T follicular helper cell (primary cell): ENCODE results near the gene USP24.
"Not testable (repeated sequence)": the region's sequence is repeated elsewhere in the genome, so short reads cannot be mapped to it uniquely, and the experiment has no call there.

Experiments
- DNase-seq: peaks from one replicate; pipeline ENCODE4 v3.0.0-alpha.2; 2020; ENCODE audit warnings: low read depth

The USP24 gene

GRCh38 chr1:55039342-55040082 is 175.7 kb downstream of the USP24 start, which contains the start of gene PCSK9:
TSS of gene PCSK9 (plus strand) at chr1:55039548. CDS start at chr1:55039838, 290 bp downstream.
- no peak for DNase-seq

- no peak for DNase-seq
Measured at GRCh38 chr1:55038974-55039341, 176.2 kb downstream of the USP24 start.

GRCh38 chr1:55038552-55038838 is 176.7 kb downstream of the USP24 start:
- DNase-seq, result no peak

DNA sequence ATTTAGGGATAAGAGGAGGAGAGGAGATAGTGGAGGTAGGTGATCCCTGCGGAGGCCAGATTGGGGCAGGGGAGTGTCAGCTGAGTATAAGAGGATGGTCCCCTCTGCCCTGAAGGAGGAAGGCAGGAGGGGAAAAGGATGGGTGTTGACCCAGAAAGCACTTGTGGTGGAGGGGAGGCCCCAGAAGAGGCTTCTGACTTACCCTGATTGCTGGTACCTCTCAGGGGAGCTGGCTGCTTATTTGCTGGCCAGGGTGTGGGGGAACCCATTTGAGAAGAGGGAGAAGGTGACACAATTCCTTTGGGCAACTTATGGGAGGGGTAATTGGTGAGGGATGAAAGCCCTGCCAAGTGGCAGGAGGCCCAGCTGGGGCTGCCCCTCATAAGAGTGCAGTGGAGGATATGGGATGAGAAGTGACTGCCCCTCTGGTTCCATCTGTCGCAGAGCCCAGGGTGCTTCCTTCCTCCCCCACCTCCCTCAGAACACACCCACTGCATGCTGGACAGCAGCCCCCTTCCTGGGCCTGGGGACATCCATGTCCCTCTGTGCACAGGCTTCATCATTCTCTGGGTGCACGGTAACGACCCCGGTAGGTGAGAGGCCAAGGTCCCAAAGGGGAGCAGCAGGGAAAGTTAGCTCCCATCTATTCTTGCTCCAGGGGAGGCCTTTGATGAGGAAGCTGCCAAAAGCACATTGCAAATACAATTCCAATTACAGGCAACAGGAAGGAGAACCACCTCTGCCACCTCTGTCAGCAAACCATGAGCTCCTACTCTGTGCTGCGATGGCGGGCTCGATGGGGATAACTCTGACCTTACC is 177.2 kb downstream of the USP24 start:
- no peak for DNase-seq

DNA sequence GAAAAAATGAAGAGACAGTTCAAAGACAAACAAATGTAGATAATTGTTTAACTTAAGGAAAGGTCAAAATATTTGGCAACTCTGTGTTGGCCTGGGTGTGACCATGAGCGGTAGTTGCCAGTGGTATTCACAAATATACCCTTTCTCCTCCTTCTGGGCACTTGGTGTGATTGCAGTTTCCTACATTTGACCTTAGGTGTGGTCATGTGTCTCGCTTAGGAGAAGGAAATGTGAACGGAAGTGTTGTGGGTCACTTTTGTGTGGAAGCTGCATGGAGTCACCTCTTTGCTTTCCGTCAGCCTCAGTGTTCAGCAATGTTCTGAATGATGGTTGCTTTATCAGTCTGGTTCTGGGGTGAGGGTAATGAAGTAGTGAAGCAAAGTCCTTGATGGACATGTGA is 179.3 kb downstream of the USP24 start:
- no peak for DNase-seq

DNA sequence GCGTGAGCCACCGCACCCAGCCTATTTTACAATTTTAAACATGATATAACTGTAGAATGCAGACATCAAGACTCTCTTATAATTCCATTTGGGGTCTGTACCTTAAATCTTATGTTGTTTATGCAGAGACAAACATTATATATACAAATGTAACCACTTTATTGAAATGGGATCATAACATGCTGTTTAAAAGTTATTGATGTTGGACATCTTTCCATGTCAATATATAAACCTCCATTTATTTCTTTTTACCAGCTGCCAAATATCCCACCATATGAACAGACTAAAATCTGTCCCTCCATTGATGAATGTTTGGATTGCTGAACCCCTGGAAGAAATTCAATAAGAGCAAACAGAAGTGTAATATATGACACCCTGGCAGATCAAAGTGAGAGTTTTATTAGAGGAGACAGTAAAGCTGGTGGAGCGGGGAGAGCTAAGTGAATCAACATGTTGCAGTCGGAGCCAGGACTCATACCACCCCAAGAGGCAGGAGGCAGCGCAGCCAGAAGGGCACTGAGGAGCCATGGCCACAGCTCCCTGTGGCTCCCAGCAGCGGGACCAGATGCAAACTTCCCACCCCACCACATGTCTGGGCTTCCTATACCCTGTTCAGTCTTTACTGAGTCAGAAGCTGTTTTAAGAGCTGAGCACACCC is 180.6 kb downstream of the USP24 start:
- no peak for DNase-seq

DNA sequence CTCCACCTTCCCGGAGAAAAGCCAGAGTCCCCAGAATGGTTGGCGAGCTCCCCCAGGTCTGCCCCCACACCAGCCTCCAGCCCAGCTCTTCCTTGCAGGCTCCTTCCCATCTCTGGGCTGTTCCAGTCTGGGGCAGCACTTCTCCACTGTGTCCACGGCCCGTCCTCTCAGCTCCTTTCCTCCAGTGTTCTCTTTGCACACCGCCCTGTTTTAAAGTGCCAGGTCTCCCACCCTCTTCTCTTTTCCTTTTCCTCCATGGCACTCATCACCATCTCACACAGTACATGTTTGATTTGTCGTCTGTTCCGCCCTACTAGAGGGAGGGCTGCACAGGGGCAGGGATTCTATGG is 181.9 kb downstream of the USP24 start:
- DNase-seq, result no peak

DNA sequence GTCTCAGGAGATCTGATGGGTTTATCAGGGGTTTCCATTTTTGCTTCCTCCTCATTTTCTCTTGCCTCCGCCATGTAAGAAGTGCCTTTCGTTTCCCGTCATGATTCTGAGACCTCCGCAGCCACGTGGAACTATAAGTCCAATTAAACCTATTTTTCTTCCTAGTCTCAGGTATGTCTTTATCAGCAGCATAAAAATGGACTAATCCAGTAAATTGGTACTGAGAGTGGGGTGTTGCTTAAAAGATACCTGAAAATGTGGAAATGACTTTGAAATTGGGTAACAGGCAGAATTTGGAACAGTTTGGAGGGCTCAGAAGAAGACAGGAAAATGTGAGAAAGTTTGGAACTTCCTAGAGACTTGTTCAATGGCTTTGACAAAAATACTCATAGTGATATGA is 184.1 kb downstream of the USP24 start:
- not testable (repeated sequence) for DNase-seq

DNA sequence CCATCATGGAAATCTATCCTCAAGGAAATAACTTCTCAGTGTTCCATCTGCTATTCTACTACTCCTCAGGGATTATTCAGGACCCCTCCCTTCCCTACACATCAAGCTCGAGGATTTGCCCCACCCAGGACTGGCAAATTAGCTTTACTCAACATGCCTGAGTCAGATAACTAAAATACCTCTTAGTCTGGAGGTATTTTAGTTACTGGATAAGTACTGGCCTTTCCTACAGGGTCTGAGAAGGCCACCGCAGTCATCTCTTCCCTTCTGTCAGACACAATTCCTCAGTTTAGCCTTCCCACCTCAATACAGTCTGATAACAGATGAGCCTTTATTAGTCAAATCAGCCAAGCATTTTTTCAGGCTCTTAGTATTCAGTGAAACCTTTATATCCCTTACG is 188.5 kb downstream of the USP24 start:
- not testable (repeated sequence) for DNase-seq

- not testable (repeated sequence) for DNase-seq
Measured at GRCh38 chr1:55024163-55024562, 191.0 kb downstream of the USP24 start.

- peak; percentile 31 for DNase-seq
Measured at GRCh38 chr1:55021942-55022546, 193.1 kb downstream of the USP24 start.

DNA sequence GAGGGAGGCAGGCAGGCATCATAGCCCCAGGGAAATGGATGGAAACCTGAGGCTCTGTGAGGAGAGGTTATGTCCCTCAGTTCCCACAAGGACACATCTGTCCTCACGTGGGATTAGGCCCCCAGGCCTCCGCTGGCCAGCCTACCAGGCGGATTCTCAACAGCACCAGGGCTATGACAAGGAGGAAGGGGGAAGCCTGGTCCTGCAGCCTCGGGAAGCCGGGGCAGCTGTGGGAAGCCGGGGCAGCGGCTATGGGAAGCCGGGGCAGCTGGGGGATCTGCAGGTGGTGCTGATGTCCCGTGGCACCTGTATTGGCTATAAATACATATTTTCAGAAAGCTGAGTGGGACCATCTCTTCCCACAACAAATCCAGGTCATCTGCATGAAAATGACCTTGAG is 196.8 kb downstream of the USP24 start:
- DNase-seq, result no peak
